Astrocyte (in vitro differentiated cells and primary cell): ENCODE data around the gene EFCAB6.

Experiments used
- CTCF ChIP-seq: IDR thresholded peaks from 2 replicates; pipeline ENCODE4 v1.5.1; 2011; ENCODE audit warnings: low read depth, mild to moderate bottlenecking, inconsistent platforms, low read length, moderate library complexity; ENCODE audit not compliant: insufficient read depth
- EZH2 ChIP-seq: IDR thresholded peaks from 2 replicates; pipeline ENCODE4 v1.6.1; 2012; ENCODE audit warnings: mild to moderate bottlenecking, low read length, inconsistent platforms; ENCODE audit not compliant: insufficient read depth

- no peak for TF ChIP-seq CTCF
- TF ChIP-seq EZH2 = no peak
Measured at GRCh38 chr22:43532301-43533155, 279.6 kb downstream of the EFCAB6 start.
